HG03575 (cell line): ENCODE results near the gene RAB4B.
"Not testable (repeated sequence)": the region's sequence is repeated elsewhere in the genome, so short reads cannot be mapped to it uniquely, and the experiment has no call there.

Source experiments
- ATAC-seq: cut with Tn5 transposase; IDR thresholded peaks from one replicate; pipeline ENCODE4 v1.9.1; 2021; ENCODE audit not compliant: unreplicated experiment, insufficient number of reproducible peaks, low FRiP score; ENCODE audit errors: extremely low read depth

The RAB4B gene

DNA sequence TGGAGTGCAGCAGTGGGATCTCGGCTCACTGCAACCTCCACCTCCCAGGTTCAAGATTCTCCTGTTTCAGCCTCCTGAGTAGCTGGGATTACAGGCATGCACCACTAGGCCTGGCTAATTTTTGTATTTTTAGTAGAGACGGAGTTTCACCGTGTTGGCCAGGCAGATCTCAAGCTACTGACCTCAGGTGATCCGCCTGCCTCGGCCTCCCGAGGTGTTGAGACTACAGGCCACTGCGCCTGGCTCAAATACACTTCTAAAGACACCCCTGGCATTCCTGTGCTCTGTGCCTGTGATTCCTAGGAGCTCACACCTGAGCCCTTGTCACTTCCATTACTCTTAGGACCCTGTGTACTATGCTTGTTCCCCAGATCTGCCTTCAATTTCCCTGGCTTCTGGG, 34.5 kb downstream of the RAB4B start:
- not testable (repeated sequence) for ATAC-seq

- no peak for ATAC-seq
Measured at GRCh38 chr19:40813182-40813581, 35.1 kb downstream of the RAB4B start.

GRCh38 chr19:40815223-40815622, 37.2 kb downstream of the RAB4B start:
- no peak for ATAC-seq

- not testable (repeated sequence) for ATAC-seq
Measured at GRCh38 chr19:40818480-40819399, 40.7 kb downstream of the RAB4B start.

GRCh38 chr19:40819479-40820234, 41.6 kb downstream of the RAB4B start:
- not testable (repeated sequence) for ATAC-seq

GRCh38 chr19:40822161-40822560, 44.1 kb downstream of the RAB4B start:
- no peak for ATAC-seq

DNA sequence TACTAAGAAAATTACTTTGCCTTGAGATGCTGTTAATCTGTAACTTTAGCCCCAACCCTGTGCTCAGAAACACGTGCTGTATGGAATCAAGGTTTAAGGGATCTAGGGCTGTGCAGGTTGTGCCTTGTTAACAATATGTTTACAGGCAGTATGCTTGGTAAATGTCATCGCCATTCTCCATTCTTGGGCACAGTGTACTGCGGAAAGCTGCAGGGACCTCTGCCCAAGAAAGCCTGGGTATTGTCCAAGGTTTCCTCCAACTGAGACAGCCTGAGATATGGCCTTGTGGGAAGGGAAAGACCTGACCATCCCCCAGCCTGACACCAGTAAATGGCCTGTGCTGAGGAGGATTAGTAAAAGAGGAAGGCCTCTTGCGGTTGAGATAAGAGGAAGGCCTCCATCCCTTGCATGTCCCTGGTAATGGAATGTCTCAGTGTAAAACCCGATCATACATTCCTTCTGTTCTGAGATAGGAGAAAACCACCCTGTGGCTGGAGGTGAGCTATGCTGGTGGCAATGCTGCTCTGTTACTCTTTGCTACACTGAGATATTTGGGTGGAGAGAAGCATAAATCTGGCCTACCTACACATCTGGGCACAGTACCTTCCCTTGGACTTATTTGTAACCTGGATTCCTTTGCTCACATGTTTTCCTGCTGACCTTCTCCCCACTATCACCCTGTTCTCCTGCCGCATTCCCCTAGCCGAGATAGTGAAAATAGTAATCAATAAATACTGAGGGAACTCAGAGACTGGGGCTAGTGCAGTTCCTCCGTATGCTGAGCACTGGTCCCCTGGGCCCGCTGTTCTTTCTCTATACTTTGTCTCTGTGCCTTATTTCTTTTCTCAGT, 44.9 kb downstream of the RAB4B start:
- not testable (repeated sequence) for ATAC-seq

DNA sequence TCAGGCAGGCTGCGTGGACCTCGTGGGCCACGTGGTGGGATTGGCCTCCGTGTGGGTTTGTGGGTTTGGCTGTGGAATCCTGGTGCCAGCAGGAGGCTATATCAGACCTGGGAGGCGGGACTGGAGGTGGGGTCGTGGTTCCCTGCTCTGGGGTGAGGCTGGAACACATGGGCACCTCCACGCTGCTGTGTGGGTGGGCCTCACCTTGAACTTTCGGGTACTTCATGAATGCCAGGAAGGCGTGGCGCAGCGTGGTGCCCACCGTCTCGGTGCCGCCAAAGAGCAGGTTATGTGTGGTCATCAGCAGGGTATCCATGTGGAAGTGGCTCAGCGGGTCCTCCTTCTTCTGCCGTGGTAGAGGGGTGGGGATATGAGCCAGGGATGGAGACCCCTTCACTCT, 46.9 kb downstream of the RAB4B start:
- not testable (repeated sequence) for ATAC-seq

DNA sequence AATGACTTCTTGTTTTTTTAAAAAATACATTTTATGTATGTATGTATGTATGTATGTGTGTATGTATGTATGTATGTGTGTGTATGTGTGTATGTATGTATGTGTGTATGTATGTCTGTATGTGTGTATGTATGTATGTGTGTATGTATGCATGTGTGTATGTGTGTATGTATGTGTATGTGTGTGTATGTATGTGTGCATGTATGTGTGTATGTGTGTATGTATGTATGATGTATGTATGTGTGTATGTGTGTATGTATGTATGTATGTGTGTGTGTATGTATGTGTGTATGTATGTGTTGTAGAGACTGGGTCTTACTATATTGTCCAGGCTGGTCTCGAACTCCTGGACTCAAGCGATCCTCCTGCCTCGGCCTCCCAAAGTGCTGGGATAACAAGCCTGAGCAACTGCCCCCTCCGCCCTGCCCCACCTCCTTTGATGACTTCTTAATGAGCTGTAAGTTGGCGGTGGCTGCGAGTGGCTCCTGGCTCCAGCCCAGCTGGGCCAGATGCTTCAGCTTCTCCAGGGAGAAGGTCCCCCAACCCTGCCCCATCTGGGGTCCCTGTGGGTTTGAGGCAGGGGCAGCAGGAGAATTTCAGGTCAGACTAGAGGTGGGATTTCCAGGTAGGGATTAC, 47.5 kb downstream of the RAB4B start:
- ATAC-seq, result not testable (repeated sequence)

- not testable (repeated sequence) for ATAC-seq
Measured at GRCh38 chr19:40826312-40826698, 48.3 kb downstream of the RAB4B start.

- ATAC-seq, result not testable (repeated sequence)
Measured at GRCh38 chr19:40826699-40827385, 48.8 kb downstream of the RAB4B start.

DNA sequence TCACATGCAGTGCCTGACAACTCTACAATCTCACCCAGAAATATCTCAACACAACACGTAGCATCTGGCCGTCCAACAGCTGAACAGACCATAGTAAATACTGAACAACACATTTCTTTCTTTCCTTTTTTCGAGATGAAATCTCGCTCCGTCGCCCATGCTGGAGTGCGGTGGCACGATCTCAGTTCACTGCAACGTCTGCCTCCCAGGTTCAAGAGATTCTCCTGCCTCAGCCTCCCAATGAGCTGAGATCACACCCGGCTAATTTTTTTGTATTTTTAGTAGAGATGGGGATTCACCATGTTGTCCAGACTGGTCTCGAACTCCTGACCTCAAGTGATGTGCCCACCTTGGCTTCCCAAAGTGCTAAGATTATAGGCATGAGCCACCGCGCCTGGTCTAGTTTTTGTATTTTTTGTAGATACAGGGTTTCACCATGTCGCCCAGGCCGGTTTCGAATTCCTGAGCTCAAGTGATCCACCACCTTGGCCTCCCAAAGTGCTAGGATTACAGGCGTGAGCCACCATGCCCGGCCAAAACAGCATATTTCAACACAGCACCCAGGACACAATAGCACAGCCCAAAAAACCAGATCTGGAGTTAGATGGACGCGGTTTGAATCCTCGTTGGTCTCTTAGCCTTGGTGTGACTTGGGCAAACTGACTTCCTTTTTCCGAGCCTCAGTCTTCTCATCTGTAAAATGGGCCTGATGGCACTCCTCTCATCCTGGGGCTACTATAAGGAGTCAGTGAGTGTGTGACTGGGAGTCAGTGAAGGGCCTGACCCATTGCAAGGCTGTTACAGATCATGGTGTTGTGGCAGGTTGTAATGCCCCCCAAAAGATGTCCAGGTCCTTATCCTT, 49.6 kb downstream of the RAB4B start:
- no peak for ATAC-seq

- no peak for ATAC-seq
Measured at GRCh38 chr19:40829205-40829604, 51.2 kb downstream of the RAB4B start.

- ATAC-seq, result not testable (repeated sequence)
Measured at GRCh38 chr19:40830741-40831140, 52.7 kb downstream of the RAB4B start.

DNA sequence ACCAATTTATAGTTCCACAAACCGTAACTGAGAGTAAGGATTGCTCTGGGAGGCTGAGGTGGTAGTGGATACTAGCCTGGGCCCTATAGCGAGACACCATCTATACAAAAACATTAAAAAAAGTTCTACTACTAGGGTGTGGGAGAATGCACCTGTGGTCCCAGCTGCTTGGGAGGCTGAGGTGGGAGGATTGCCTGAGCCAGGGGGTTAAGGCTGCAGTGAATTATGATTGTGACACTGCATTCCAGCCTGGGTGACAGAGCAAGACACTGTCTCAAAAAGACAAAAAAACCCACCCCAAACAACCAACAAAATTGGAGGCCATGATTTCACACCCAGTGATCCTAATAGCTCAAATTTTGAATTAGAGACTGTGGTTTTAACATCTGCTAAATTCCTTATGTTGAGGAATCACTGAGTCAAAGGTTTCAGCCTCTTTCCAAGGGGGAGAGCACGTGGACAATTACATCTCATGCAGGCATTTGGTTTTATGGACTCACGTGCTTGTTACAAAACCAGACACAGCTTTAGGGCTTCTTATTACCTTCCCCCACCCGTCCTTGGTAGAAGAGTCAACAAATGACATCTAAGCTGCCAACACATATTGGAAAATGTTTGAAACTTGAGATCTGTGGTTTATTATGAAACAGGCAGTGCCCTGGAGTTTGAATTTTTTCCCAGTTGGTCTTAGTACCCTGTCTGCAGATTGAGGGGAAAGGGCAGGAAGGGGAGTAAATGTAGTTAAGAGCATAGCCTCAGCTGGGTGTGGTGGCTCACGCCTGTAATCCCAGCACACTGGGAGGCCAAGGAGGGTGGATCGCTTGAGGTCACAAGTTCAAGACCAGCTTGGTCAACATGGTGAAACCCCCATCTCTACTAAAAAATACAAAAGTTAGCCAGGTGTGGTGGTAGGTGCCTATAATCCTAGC, 53.7 kb downstream of the RAB4B start:
- ATAC-seq, result no peak

GRCh38 chr19:40832431-40832790, 54.4 kb downstream of the RAB4B start:
- ATAC-seq, result not testable (repeated sequence)
